ENCODE measurements around the gene SNX27.
"Not testable (repeated sequence)": the region's sequence is repeated elsewhere in the genome, so short reads cannot be mapped to it uniquely, and the experiment has no call there.

The SNX27 gene

DNA sequence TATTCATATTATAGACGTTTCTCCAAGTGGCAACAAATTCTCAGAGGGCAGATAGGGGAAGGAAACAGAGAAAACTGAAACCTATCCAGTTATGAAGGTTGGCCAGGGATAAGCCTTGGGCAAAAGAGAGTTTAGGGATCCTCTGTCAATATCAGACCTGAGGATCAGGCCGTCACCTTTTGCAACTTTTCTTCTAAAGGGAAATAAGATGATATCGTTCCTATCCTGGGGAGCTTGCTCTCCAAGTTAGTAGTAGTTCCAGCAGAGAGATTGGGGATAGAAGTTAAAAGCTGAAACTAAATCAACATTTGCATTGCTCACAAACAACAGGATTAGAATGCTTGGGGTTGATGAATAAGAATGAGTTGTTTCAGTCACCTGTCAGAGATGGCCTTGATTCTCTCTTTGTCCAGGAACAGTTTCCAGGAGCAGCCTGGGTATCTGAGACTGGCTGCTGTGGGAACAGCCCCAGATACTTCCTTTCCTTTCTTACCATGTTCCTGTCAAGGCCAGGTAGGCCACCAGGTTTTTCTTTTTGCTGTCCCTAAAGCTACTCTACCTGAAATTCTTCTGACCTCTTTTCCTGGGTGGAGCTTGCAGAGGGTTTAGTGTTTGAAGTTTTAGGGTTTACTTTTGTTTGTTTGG lies 112.0 kb downstream of the SNX27 start:
- DNase-seq = no peak

DNA sequence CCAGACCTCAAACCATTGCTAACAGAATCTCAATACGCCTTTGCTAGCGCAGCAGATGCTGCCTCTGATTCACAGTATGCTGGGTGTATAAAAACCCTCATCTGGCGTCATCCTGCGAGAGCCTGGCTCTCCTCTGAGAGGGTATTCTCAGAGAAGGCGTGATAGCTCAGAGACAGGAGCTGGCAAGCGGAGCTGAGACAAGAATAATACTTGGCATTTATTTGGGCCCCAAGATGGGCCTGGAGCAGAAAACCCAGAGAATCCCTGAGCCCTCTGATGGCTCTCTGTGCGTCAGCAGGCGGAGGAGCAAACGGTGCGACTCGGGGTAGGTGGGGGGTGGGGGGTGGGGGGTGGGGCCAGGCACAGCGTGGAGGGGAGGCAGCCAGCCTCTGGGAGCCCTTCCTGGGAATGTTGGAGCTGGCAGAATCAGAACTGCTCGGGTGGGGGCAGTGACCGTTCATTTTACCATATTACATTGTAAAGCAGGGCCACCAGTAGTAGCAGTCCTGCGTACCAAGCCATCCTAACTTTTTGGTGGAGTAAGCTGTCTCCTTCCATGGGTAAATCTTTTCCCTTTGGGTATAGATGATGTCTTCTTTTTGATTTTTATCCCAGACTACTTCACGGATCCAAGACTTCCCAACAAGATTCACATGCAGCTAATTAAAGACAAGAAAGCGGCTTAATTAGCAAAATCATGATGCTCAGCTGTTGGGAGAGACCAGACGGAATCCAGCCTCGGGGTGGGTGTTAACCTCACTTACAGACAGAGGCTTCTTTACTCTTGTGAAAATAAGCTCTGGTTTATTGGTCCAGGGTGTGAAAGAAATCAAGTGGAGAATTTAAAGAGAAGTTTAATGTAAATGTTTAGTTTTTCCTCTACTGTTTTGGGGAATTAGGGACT lies 116.6 kb downstream of the SNX27 start:
- no peak for DNase-seq

DNA sequence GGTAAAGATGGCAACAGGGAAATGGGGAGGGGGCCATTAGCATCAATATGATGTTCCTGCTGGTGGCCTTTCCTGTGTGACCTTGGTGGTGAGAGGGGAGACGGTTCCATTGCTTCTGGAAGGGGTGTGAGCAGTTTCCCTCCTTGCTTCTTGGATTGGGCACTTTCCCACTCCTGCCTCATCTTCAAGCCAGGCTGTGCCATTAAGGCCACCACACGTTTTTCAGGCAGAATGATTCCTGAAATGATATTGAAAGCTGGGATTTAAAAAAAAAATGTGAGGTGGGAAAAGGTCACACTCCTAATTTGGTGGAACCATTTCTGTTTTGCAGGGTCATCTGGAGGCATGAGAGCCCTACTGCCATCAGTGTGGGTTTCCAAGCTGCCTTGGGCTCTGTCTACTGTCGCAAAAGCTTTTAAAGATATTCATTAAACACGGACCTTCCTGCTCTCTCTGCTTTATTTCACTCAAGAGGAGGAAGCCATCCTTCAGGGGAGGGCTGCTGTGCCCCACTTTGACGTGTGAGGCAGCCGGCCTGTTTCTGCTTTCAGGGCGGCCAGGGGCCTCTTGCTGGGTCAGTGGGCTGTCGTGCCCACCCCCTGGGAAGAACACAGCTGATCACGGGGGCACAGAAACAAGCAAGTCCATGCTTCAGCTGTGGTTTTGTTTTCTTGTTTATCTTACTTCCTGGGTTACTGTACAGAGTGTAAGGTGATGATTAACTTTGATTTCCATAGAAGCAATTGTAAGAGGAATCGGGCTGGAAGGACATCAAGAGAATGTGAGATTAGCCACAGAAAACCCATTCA lies 117.5 kb downstream of the SNX27 start:
- DNase-seq = no peak

DNA sequence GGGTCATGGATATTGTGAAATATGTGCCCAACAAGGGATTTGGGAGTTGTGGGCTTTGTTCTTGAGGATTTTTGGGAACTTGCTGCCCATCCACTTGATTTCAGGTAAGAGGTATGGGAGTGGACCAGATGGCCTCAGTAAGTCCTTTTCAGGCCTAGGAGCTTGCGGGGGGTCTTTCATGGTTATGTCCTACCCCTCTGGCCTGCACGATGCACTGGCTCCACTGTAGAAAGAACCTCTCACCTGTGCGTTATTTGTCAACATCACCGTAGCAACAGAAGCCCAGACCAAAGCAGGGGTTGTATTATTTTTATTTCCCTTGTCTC lies 118.1 kb downstream of the SNX27 start:
- DNase-seq = no peak

DNA sequence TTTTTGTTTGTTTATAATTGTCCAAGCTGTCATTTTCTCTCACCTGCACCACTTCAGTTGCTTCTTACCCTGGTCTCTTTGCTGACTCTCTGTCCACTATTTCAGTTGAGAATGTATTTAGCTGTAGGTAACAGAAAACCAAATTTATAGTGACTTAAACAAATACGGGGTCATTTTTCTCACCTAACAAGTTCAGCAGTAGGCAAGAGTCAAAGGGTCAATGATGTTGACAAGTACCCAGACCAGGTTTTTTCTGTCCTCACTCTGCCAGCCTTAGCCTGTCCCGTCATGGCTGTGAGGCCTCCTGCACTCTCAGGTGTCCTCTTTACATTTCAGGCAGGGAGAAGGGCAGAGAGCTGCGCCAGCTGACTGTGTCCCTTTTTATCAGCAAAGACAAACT lies 121.3 kb downstream of the SNX27 start:
- no peak for DNase-seq

DNA sequence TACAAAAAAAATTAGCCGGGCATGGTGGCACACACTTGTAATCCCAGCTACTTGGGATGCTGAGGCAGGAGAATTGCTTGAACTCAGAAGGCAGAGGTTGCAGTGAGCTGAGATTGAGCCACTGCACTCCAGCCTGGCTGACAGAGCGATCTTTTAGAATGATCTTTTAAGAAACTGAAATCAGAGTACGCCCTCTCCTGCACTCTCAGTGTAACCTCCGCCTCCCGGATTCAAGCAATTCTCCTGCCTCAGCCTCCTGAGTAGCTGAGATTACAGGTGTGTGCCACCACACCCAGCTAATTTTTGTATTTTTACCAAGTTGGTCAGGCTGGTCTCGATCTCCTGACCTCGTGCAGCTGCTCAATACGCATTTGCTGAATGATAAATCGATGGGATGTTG lies 122.1 kb downstream of the SNX27 start:
- DNase-seq = not testable (repeated sequence)

DNA sequence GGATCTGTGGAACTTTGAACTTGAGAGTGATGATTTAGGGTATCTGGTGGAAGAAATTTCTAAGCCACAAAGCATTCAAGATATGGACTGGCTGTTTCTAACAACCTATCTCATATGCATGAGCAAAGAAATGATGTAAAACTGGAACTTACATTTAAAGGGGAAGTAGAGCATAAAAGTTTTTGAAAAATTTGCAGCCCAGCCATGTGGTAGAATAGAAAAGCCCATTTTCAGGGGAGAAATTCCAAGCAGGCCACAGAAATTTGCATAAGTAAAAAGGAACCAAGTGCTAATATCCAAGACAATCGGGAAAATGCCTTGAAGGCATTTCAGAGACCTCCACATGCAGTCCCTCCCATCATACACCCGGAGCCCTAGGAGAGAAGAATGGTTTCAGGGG lies 125.2 kb downstream of the SNX27 start:
- DNase-seq = no peak

DNA sequence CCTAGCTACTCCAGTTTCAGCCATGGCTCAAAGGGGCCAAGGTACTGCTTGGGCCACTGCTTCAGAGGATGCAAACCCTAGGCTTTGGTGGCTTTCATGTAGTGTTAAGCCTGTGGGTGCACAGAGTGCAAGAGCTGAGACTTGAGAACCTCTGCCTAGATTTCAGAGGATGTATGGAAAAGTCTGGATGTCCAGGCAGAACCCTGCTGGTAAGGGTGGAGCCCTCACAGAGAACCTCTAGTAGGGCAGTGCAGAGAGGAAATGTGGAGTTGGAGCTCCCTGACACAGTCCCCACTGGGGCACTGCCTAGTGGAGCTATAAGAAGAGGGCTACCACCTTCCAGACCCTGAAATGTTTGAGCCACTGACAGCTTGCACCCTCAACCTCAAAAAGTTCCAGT lies 125.6 kb downstream of the SNX27 start:
- DNase-seq = no peak

DNA sequence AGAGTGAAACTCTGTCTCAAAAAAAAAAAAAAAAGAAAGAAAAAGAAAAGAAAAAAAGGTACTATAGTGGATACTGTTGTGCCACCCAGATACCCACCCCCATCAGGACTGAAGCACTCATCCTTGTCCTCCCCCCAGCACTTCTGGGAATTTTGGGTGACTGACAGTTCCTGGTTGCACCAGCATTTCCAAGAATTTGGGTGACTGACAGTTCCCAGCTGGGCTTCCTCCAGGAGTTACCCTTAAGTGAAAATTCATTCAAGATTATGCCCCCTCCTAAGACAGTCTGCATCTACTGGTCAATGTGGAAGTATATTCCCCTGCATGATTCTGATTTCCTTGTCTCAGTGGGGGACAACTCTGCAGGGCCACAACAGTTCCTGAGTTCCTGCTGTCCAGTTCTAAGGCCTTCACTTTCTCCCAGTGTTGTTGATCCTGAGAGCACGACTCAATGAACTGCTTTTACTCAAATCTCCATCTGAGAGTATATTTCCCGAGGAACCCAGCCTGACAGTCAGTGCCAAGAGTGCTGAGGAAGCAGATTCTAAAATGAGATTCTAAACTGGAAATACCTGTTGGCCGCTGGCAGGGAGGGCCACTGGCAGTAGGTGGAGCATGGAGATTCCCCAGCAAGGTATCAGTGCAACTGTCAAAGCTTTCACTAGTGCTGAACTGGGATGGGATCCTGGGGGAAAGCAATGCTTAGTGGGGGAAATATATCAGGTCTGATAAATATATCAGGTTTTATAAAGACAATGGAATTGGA lies 127.9 kb downstream of the SNX27 start:
- DNase-seq = no peak

DNA sequence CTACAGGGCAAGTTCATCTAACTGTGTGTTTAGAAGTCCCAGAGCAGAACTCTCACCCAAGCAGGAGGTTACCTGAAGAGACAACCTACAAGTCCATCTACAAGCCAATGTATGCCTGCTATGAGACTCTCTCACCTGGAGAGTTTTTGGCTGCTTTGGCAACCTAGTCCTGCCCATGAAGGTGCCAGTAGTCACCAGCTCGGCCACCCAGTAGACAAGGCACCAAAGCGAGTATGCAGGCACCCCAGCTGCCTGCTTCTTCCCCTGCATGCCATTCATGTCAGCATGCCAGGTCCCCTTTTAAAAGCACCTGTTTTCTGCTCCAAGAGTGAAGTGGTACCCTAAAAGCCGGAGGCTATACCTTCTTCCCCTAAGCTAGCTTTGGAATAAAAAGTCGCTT lies 129.7 kb downstream of the SNX27 start:
- DNase-seq = no peak

Measured in activated CD4-positive, CD25-positive, alpha-beta regulatory T cell treated with anti-CD3 and anti-CD28 coated beads, Interleukin-2, amount 50 U/mL, for 72 hours (primary cell).